GM13977 (cell line): ENCODE data around the gene HORMAD2.

Source experiments
- DNase-seq: peaks from one replicate; pipeline ENCODE4 v3.0.0; 2012; ENCODE audit warnings: low spot score
- in situ Hi-C: fragments of 300-500 bp; cut with MboI; formaldehyde crosslinking; loops from one replicate; pipeline ENCODE4 v1.12.0; 2022; ENCODE audit warnings: low sequenced_read_pairs, low pct_unique_long_range_greater_than_20kb, mixed read lengths, inconsistent platforms; ENCODE audit not compliant: unreplicated experiment
- TF ChIP-seq, protein P1 (sequence below): IDR thresholded peaks from 2 replicates; pipeline ENCODE4 v1.5.1; 2012; ENCODE audit warnings: mild to moderate bottlenecking, control low read depth; ENCODE audit not compliant: insufficient read depth; ENCODE audit errors: extremely low read depth, missing control alignments

HORMAD2 gene

GRCh38 chr22:30225220-30225927 is 145.1 kb downstream of the HORMAD2 start:
- DNase-seq, result no peak
- in situ Hi-C loops, result no loop called here
- TF ChIP-seq, protein P1, sequence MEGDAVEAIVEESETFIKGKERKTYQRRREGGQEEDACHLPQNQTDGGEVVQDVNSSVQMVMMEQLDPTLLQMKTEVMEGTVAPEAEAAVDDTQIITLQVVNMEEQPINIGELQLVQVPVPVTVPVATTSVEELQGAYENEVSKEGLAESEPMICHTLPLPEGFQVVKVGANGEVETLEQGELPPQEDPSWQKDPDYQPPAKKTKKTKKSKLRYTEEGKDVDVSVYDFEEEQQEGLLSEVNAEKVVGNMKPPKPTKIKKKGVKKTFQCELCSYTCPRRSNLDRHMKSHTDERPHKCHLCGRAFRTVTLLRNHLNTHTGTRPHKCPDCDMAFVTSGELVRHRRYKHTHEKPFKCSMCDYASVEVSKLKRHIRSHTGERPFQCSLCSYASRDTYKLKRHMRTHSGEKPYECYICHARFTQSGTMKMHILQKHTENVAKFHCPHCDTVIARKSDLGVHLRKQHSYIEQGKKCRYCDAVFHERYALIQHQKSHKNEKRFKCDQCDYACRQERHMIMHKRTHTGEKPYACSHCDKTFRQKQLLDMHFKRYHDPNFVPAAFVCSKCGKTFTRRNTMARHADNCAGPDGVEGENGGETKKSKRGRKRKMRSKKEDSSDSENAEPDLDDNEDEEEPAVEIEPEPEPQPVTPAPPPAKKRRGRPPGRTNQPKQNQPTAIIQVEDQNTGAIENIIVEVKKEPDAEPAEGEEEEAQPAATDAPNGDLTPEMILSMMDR, result no peak

DNA sequence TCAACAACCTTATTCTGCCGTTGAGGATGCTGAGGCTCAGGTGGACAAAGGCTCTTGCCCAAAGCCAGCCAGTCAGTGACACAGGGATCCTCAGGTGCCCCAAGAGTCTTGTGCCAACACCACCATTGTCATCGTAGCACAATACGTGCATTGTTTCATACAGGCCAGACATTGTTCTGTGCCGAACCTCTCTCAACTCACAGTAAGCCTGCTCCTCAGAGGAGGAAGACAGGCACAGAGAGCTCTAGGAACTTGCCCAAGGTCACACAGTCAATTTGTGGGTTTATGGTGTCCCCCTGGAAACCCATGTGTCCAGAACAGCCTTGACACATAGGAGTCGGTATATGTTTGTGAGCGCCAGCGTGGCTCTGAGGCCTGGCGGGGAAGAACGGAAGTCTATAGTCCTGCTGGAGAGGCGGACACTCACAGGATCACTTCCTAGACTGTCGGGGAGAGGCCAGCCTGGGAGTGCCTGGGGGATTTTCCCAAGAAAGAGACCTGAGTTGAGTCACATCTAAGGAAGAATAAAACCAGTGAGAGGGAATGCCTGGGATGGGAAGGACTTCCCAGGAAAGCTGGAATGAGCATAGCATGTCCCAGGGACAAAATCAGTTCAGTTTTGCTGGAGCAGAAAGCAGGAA is 146.0 kb downstream of the HORMAD2 start:
- TF ChIP-seq, protein P1, result no peak
- no peak for DNase-seq
- in situ Hi-C loops, result no loop called here
